OCI-LY7 (cell line): ENCODE results near the gene NAA10. TPM values are rescaled to one million over a fixed set of nuclear protein-coding genes. Genes with fewer than 3 reads are reported as not detected.

Experiments used
- BruUV-seq: library from RNA; stranded (reverse); fragments of 400-500 nt; replicated peaks from 2 replicates; lab custom pipeline; 2021; lab: Mats Ljungman, UMichigan
- CTCF ChIA-PET: fragments of 300-600 bp; sonication (Branson Sonifier 250); formaldehyde crosslinking; loops from one replicate; lab custom pipeline; 2022; ENCODE audit warnings: antibody characterized with exemption; ENCODE audit not compliant: unreplicated experiment; lab: Charles Lee
- POLR2A ChIA-PET: fragments of 300-600 bp; sonication (Branson Sonifier 250); formaldehyde crosslinking; loops from one replicate; lab custom pipeline; 2022; ENCODE audit warnings: antibody characterized with exemption; lab: Charles Lee
- DNase-seq: peaks from one replicate; pipeline ENCODE4 v3.0.0-alpha.2; 2015; ENCODE audit warnings: low spot score
- H2AFZ ChIP-seq: fragments of 200-600 bp; sonication (generic), shearing (Covaris generic); 2 replicates; pipeline ENCODE4 v1.6.1; 2014; ENCODE audit warnings: mild to moderate bottlenecking, antibody characterized with exemption, low read length, moderate library complexity
- H3K27ac ChIP-seq: fragments of 200-600 bp; sonication (generic); 2 replicates; pipeline ENCODE4 v1.5.1; 2014; ENCODE audit warnings: mixed run types, low read depth, mild to moderate bottlenecking, moderate library complexity, low read length, inconsistent platforms; ENCODE audit not compliant: poor library complexity, severe bottlenecking
- H3K36me3 ChIP-seq: fragments of 200-600 bp; sonication (generic); 2 replicates; pipeline ENCODE4 v1.6.1; 2014; ENCODE audit warnings: mild to moderate bottlenecking, antibody characterized with exemption, low read length, moderate library complexity, mixed read lengths; ENCODE audit not compliant: insufficient read depth
- H3K4me1 ChIP-seq: fragments of 200-600 bp; sonication (generic); 2 replicates; pipeline ENCODE4 v1.5.1; 2014; ENCODE audit warnings: mild to moderate bottlenecking, low read length; ENCODE audit not compliant: insufficient read depth, poor library complexity, severe bottlenecking
- H3K4me2 ChIP-seq: fragments of 200-600 bp; sonication (generic); 2 replicates; pipeline ENCODE4 v1.6.1; 2014; ENCODE audit warnings: mild to moderate bottlenecking, low read length
- H3K4me3 ChIP-seq: fragments of 200-600 bp; sonication (generic); 2 replicates; pipeline ENCODE4 v1.5.1; 2014; ENCODE audit warnings: mild to moderate bottlenecking, low read depth, low read length; ENCODE audit not compliant: poor library complexity, severe bottlenecking
- H3K79me2 ChIP-seq: fragments of 200-600 bp; sonication (generic); 2 replicates; pipeline ENCODE4 v1.6.1; 2016; ENCODE audit warnings: low read depth, mild to moderate bottlenecking, low read length, moderate library complexity, mixed read lengths; ENCODE audit not compliant: insufficient read depth
- H3K9me2 ChIP-seq: fragments of 200-600 bp; sonication (generic); 2 replicates; pipeline ENCODE4 v1.6.1; 2016; ENCODE audit warnings: mild to moderate bottlenecking, low read length, mixed read lengths; ENCODE audit not compliant: insufficient read depth
- H3K9me3 ChIP-seq: fragments of 200-600 bp; sonication (generic); 2 replicates; pipeline ENCODE4 v1.6.1; 2014; ENCODE audit warnings: mild to moderate bottlenecking, mixed run types, low read length, mixed read lengths
- H4K20me1 ChIP-seq: fragments of 200-600 bp; sonication (generic); 2 replicates; pipeline ENCODE4 v1.6.1; 2014; ENCODE audit warnings: mild to moderate bottlenecking, antibody characterized with exemption, low read length, moderate library complexity, mixed read lengths; ENCODE audit not compliant: insufficient read depth
- CTCF ChIP-seq: fragments of 200-600 bp; sonication (generic); conservative IDR thresholded peaks from 2 replicates; pipeline ENCODE4 v1.5.1; 2014; ENCODE audit warnings: mild to moderate bottlenecking, antibody characterized with exemption, low read length, moderate library complexity, mixed read lengths
- EZH2phosphoT487 ChIP-seq: fragments of 200-600 bp; sonication (generic); IDR thresholded peaks from 2 replicates; pipeline ENCODE4 v1.6.1; 2018; ENCODE audit warnings: low read depth, borderline replicate concordance, mild to moderate bottlenecking, mixed run types, antibody characterized with exemption, low read length, moderate library complexity, mixed read lengths
- intact Hi-C: fragments of 100-400 bp; cut with micrococcal nuclease; formaldehyde crosslinking; loops from one replicate; pipeline ENCODE4 v1.10.0; 2022; ENCODE audit not compliant: unreplicated experiment
- total RNA-seq, 2 experiments: library from RNA; depleted of rRNA in 1 of 2; stranded (reverse); fragments of >200 nt in 1 of 2; shearing (Covaris generic) in 1 of 2; gene quantifications; 2 replicates each; pipeline ENCODE4 v1.2.3, GENCODE V29; 2014 to 2022

Gene NAA10
- total RNA-seq, 2 experiments from 2014 or later, result 82.7 to 105 TPM

GRCh38 chrX:153968754-153969124 lies 33.9 kb upstream of the NAA10 start:
- Histone ChIP-seq H3K9me2 (no peaks in the 10 kb centered on the region), H3K4me1 (peaks cover 37% of the 10 kb centered on the region), H3K4me3 (peak overlapping the region; percentile 78), H3K4me2 (peak overlapping the region; percentile 100), H4K20me1 (peaks cover 14% of the 10 kb centered on the region; the same call in 1 of the 2 replicates), H3K9me3 (no peaks in the 10 kb centered on the region), H2AFZ (no peak overlapping the region), H3K36me3 (peaks cover 61% of the 10 kb centered on the region), H3K27ac (peak overlapping the region; percentile 89), H3K79me2 (peaks cover 76% of the 10 kb centered on the region)
- no TSS peak for BruUV-seq
- CTCF ChIA-PET, result interaction anchor here (1.1 to 1.4 kb wide), 2 partner anchors 22 to 42 kb away, joined by 3 read pairs; no protein-coding TSS in a partner anchor
- intact Hi-C loops, result loop anchor here (5.0 kb wide), 1 partner anchor 176 kb away; the partner anchor contains the start of genes IDH3G and SSR4
- TF ChIP-seq CTCF, result peak; percentile 59; the same call in 1 of the 2 replicates
- no peak for TF ChIP-seq EZH2phosphoT487
- POLR2A ChIA-PET, result interaction anchor here (0.7 to 5.4 kb wide), 6 partner anchors 9 to 250 kb away, joined by 3 to 33 read pairs (median 3); partner anchors contain the start of gene ARHGAP4
- peak; percentile 82 for DNase-seq

DNA sequence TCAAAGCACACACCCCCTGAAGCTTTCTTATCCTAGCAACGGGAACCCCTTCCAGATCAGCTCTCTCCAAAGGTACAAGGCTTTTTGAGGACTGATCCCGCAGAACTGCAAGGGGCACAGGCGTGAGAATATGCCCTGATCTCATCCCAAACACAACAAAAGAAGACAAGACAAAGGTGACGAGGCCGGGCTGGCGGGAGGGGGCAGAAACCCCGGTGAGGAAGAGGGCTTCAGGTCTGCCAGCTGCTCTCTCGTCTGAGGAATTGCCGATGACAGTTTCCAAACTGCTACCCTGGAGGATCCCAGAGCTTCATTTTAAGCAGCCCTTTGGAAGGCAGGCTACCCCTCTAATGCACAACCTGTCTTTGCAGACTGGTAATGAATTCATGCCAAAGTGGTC lies 33.4 kb upstream of the NAA10 start:
- Histone ChIP-seq H3K9me2 (no peaks in the 10 kb centered on the region), H3K4me2 (peak overlapping the region; percentile 100), H3K4me3 (peak overlapping the region; percentile 78), H2AFZ (no peak overlapping the region), H3K9me3 (no peaks in the 10 kb centered on the region), H3K4me1 (peaks cover 33% of the 10 kb centered on the region), H3K79me2 (peaks cover 79% of the 10 kb centered on the region), H4K20me1 (peaks cover 14% of the 10 kb centered on the region; the same call in 1 of the 2 replicates), H3K36me3 (peaks cover 66% of the 10 kb centered on the region), H3K27ac (peak overlapping the region; percentile 89)
- ChIA-PET POLR2A (interaction anchor here (0.5 to 5.4 kb wide), 5 partner anchors 8 to 249 kb away, joined by 3 to 33 read pairs (median 3); partner anchors contain the start of gene ARHGAP4), CTCF (interaction anchor here (0.7 to 1.6 kb wide), 5 partner anchors 21 to 43 kb away, joined by 3 to 5 read pairs (median 3); partner anchors contain the start of gene RENBP)
- TF ChIP-seq CTCF (no peak), EZH2phosphoT487 (no peak)
- BruUV-seq, result no TSS peak
- DNase-seq, result no peak
- intact Hi-C loops, result loop anchor here (5.0 kb wide), 1 partner anchor 176 kb away; the partner anchor contains the start of genes IDH3G and SSR4
